Keratinocyte (primary cell): ENCODE results near the gene WDR82. TPM values are rescaled to one million over a fixed set of nuclear protein-coding genes. Genes with fewer than 3 reads are reported as not detected.

Experiments
- DNase-seq: peaks from one replicate; pipeline ENCODE4 v3.0.0-alpha.2; 2011; ENCODE audit warnings: low read depth, missing footprints, low spot score
- FAIRE-seq: peaks from 2 replicates; lab custom pipeline; 2011; peaks lifted over from hg19 to GRCh38; lab: Jason Lieb, UNC
- H2AFZ ChIP-seq: 2 replicates; pipeline ENCODE4 v1.6.0; 2012; ENCODE audit warnings: low read length, control low read depth, inconsistent platforms; ENCODE audit not compliant: control insufficient read depth
- H3K27ac ChIP-seq: 2 replicates; pipeline ENCODE4 v1.5.1; 2011; ENCODE audit warnings: low read length; ENCODE audit not compliant: control insufficient read depth, insufficient read depth
- H3K27me3 ChIP-seq: 3 replicates; pipeline ENCODE4 v1.6.0; 2011; ENCODE audit warnings: low read length; ENCODE audit not compliant: control insufficient read depth, insufficient read depth; ENCODE audit errors: extremely low read depth
- H3K36me3 ChIP-seq, 2 experiments: 2 replicates in 1 of 2; 3 replicates in 1 of 2; pipeline ENCODE4 v1.5.1; 2011; ENCODE audit warnings: low read length in 2 of 2, mild to moderate bottlenecking in 1 of 2; ENCODE audit not compliant: control insufficient read depth in 2 of 2, insufficient read depth in 2 of 2; ENCODE audit errors: extremely low read depth in 1 of 2
- H3K4me1 ChIP-seq: 3 replicates; pipeline ENCODE4 v1.5.1; 2011; ENCODE audit warnings: low read length; ENCODE audit not compliant: control insufficient read depth, insufficient read depth; ENCODE audit errors: extremely low read depth
- H3K4me2 ChIP-seq: 3 replicates; pipeline ENCODE4 v1.6.0; 2011; ENCODE audit warnings: low read depth, low read length; ENCODE audit not compliant: control insufficient read depth, insufficient read depth; ENCODE audit errors: extremely low read depth
- H3K4me3 ChIP-seq, 3 experiments: fragments of 200-600 bp in 1 of 3; sonication (generic) in 1 of 3; 2 replicates in 2 of 3; 3 replicates in 1 of 3; pipeline ENCODE4 v1.5.1; 2011 to 2016; ENCODE audit warnings: low read length in 3 of 3, mild to moderate bottlenecking in 3 of 3, control low read depth in 2 of 3, inconsistent platforms in 1 of 3, low read depth in 1 of 3, mixed read lengths in 1 of 3, mixed run types in 1 of 3, moderate library complexity in 1 of 3; ENCODE audit not compliant: control insufficient read depth in 2 of 3, insufficient read depth in 2 of 3; ENCODE audit errors: extremely low read depth in 1 of 3
- H3K79me2 ChIP-seq: 2 replicates; pipeline ENCODE4 v1.6.0; 2012; ENCODE audit warnings: low read length; ENCODE audit not compliant: control insufficient read depth, insufficient read depth
- H3K9ac ChIP-seq: 3 replicates; pipeline ENCODE4 v1.6.0; 2011; ENCODE audit warnings: low read length; ENCODE audit not compliant: control insufficient read depth, insufficient read depth; ENCODE audit errors: extremely low read depth
- H3K9me1 ChIP-seq: 3 replicates; pipeline ENCODE4 v1.6.0; 2011; ENCODE audit warnings: low read length; ENCODE audit not compliant: control insufficient read depth, insufficient read depth; ENCODE audit errors: extremely low read depth
- H3K9me3 ChIP-seq: 2 replicates; pipeline ENCODE4 v1.5.1; 2012; ENCODE audit warnings: low read depth, low read length; ENCODE audit not compliant: control insufficient read depth
- H4K20me1 ChIP-seq: 3 replicates; pipeline ENCODE4 v1.6.0; 2011; ENCODE audit warnings: low read length; ENCODE audit not compliant: control insufficient read depth, insufficient read depth; ENCODE audit errors: extremely low read depth
- CTCF ChIP-seq, 3 experiments: IDR thresholded peaks in 1 of 3; conservative IDR thresholded peaks in 1 of 3; optimal IDR thresholded peaks in 1 of 3; 2 replicates in 2 of 3; 3 replicates in 1 of 3; pipeline versions ENCODE3 to v1.5.1; 2011; ENCODE audit warnings: low read length in 3 of 3, mild to moderate bottlenecking in 3 of 3, moderate library complexity in 2 of 3, control low read depth in 1 of 3, inconsistent platforms in 1 of 3; ENCODE audit not compliant: insufficient read depth in 2 of 3; ENCODE audit errors: extremely low read depth in 1 of 3
- EZH2 ChIP-seq: IDR thresholded peaks from one replicate; pipeline ENCODE4 v1.6.1; 2012; ENCODE audit warnings: inconsistent platforms, mild to moderate bottlenecking, low read length, moderate library complexity
- dilution Hi-C: fragments of 300-500 bp; cut with MboI; formaldehyde crosslinking; loops from one replicate; pipeline ENCODE4 v1.7.0; 2020; ENCODE audit warnings: low sequenced_read_pairs; ENCODE audit not compliant: extremely low pct_ligation_motif_present
- polyA plus RNA-seq, 5 experiments: library from polyadenylated mRNA; depleted of rRNA in 3 of 5; stranded (reverse) in 3 of 5; stranded (forward) in 1 of 5; unstranded in 1 of 5; fragments of >200 nt; gene quantifications; 1 replicate in 1 of 5; 2 replicates in 3 of 5; 3 replicates in 1 of 5; pipeline versions ENCODE4 v1.2.1 to v1.2.3, GENCODE V29; 2011 to 2012; ENCODE audit warnings: missing spikeins in 2 of 5, low read depth in 1 of 5, low replicate concordance in 1 of 5

Gene WDR82
- polyA plus RNA-seq, 1 donor (not counting 4 experiments of a cell fraction or from before 2014, with no cell fraction given) = 75.1 TPM

- H3K27ac ChIP-seq = no peak overlapping the region
- no peak for FAIRE-seq
- H3K36me3 ChIP-seq = peaks cover 48 to 52% of the 10 kb centered on the region in 2 experiments
These were observed 65.4 kb downstream of the WDR82 start for GRCh38 chr3:52213005-52213404.

GRCh38 chr3:52211268-52211891 lies 67.1 kb downstream of the WDR82 start:
- H3K4me3 ChIP-seq = no peak overlapping the region
- H3K9ac ChIP-seq = no peak overlapping the region
- H2AFZ ChIP-seq = no peak overlapping the region
- no peak overlapping the region for H3K4me2 ChIP-seq
- DNase-seq (no peak), FAIRE-seq (no peak)
- no peaks in the 10 kb centered on the region for H4K20me1 ChIP-seq
- no peak overlapping the region for H3K27ac ChIP-seq
- TF ChIP-seq EZH2 (no peak), CTCF (optimal IDR thresholded peaks at IDR 0.05 in 1 of 3, IDR thresholded peaks at IDR 0.05 in 1 of 3, conservative IDR thresholded peaks at IDR 0.05 in 1 of 3; ENCODE audit: extremely low read depth in 1 of 3, insufficient read depth in 2 of 3, low read length in 3 of 3) (no peak)
- H3K9me1 ChIP-seq = no peaks in the 10 kb centered on the region
- H3K9me3 ChIP-seq = no peaks in the 10 kb centered on the region
- H3K36me3 ChIP-seq = peaks cover 50 to 59% of the 10 kb centered on the region in 2 experiments
- no peaks in the 10 kb centered on the region for H3K27me3 ChIP-seq
- H3K79me2 ChIP-seq = no peaks in the 10 kb centered on the region
- dilution Hi-C loops = no loop called here
- peaks cover 1% of the 10 kb centered on the region for H3K4me1 ChIP-seq

More at GRCh38 chr3:52213005-52213404, 65.4 kb downstream of the WDR82 start:
- Histone ChIP-seq H3K27me3 (no peaks in the 10 kb centered on the region), H3K4me3 (no peak overlapping the region), H3K9me1 (peaks cover 3% of the 10 kb centered on the region), H4K20me1 (no peaks in the 10 kb centered on the region), H3K4me1 (peaks cover 18% of the 10 kb centered on the region), H2AFZ (no peak overlapping the region), H3K9ac (no peak overlapping the region), H3K9me3 (no peaks in the 10 kb centered on the region), H3K4me2 (no peak overlapping the region), H3K79me2 (no peaks in the 10 kb centered on the region)
- TF ChIP-seq EZH2 = no peak
- no peak for TF ChIP-seq CTCF (optimal IDR thresholded peaks at IDR 0.05 in 1 of 3, IDR thresholded peaks at IDR 0.05 in 1 of 3, conservative IDR thresholded peaks at IDR 0.05 in 1 of 3; ENCODE audit: extremely low read depth in 1 of 3, insufficient read depth in 2 of 3, low read length in 3 of 3)
- no peak for DNase-seq
- dilution Hi-C loops = no loop called here
